ENCODE results near the gene TSHZ2. TPM values are rescaled to one million over a fixed set of nuclear protein-coding genes. Genes with fewer than 3 reads are reported as not detected.
"Not testable (repeated sequence)": the region's sequence is repeated elsewhere in the genome, so short reads cannot be mapped to it uniquely, and the experiment has no call there.

Gene TSHZ2
- total RNA-seq, 1 donor from 2014 or later, result 10.3 TPM

DNA sequence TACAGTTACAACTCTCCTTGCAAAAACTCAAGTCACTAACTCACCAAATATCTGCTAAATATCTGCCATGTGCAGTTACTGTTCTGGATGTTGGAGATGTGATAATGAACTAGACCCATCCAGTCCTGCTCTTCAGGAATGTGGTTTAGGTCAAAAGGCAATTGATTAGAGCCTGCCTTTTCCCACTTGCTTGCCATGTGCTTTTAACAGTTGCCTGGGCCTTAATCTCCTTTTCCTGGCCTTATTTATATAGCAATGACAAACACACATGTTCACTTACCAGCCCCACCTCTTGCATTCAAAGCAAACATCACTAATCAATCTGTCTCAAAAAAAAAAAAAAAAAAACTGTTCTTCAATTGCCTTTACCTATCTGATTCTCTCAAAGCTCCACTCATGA lies 422.3 kb downstream of the TSHZ2 start:
- ATAC-seq, result no peak

- no peak for ATAC-seq
These were observed 423.2 kb downstream of the TSHZ2 start for GRCh38 chr20:53395188-53395923.

DNA sequence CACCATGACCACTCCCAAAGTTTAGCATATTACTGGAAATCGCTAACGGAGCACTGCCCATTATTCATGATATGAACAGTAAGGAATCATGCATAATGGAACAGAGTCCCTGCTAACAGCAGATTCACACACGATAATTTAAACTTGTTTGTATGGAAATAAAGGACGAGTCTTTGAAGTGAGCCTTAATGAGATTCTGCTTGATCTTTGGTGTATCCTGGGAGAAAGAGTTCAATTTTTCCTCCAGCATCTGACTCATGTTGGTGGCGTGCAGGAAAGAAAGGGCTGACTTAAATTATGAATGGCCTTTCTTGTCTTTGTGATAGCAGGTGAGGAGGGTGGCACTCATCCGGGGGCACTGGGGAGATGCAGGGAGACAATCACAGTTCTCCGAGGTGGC lies 426.9 kb downstream of the TSHZ2 start:
- no peak for ATAC-seq

- no peak for ATAC-seq
These were observed 427.6 kb downstream of the TSHZ2 start for GRCh38 chr20:53399592-53400335.

DNA sequence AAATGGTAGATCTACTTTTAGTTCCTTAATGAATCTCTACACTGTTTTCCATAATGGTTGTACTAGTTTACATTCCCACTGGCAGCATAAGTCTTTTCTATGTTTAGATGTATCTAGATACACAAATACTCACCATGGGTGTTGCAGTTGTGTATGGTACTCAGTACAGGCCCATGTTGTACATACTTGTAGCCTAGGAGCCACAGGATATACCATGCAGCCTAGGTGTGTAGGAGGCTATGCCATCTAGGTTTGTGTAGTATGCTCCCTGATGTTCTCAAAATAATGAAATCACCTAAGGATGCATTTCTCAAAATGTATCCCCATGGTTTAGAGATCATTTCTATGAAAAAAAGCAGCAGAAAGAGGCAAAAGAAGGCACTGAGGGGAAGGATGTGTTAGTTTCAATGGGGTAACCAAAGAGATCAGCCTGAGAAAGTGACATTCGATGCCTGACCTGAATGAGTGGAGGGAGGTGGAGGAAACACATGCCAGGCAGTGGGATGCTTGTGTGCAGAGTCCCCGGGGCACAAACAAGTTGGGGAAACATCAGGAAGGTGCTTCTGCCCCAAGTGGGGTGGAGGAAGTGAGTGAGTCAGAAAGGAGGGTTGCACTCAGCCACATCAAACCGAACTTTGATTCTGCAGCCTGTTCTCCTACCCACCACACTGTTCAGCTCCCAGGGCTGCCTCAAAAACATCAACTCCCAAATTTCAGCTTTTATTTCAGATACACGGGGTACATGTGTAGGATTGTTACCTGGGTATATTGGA lies 430.3 kb downstream of the TSHZ2 start:
- no peak for ATAC-seq

DNA sequence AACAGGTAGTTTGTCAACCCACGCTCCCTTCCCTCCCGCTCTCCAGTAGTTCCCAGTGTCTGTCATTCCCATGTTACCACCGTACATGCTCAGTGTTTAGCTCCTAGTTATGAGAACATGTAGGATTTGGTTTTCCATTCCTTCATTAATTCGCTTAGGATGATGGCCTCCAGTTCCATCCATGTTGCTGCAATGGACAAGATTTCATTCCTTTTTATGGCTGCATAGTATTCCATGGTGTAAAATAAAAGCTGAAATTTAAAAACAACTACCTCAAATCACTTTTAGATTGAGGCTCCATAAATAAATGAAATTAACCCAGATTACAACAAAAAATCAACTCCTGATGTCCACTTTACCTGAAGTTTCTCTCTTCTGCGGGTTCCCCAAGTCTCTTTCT lies 430.9 kb downstream of the TSHZ2 start:
- no peak for ATAC-seq

GRCh38 chr20:53405139-53405538 lies 433.0 kb downstream of the TSHZ2 start:
- no peak for ATAC-seq

DNA sequence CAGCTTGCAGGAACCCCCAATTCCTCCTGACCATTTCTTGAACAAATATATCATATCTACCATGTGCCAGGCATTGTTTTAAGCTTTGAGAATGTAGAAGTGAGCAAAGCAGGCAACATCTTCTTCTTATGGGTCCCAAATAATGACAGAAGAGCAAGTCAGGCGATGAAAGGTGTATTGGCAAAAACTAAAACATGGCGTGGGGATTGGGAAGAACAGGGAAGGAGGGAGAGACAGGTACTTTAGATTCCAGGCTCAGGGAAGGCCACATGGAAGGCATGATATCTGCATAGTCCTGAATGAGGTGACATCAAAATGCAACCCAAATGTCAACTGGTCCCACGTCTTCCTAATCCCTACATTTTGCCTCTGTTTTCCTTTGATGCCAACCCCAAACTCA lies 434.4 kb downstream of the TSHZ2 start:
- ATAC-seq, result no peak

GRCh38 chr20:53408691-53409446 lies 436.7 kb downstream of the TSHZ2 start:
- no peak for ATAC-seq

GRCh38 chr20:53409447-53409717 lies 437.2 kb downstream of the TSHZ2 start:
- ATAC-seq, result no peak

GRCh38 chr20:53411129-53411528 lies 439.0 kb downstream of the TSHZ2 start:
- no peak for ATAC-seq

DNA sequence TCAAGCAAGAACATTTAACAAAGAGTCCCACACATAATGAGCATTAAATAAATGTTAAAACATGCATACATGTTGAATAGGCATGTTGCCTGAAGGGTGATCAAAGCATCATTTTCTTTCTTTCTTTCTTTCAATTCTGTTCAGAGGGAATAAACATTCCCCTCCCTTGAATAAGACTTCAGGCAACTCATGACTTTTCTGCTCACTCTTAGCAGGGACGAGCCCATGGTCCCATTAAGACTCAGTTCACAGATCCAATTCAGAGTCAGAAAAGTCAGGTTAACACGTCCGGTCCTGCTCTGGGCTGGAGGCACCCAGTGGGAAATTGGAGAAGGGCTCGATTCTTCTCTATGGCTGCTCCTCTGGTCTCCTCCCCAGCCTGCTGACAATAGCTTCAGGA lies 439.7 kb downstream of the TSHZ2 start:
- no peak for ATAC-seq

- no peak for ATAC-seq
These were observed 440.5 kb downstream of the TSHZ2 start for GRCh38 chr20:53412577-53413185.

- ATAC-seq, result no peak
These were observed 441.1 kb downstream of the TSHZ2 start for GRCh38 chr20:53413186-53413631.

- ATAC-seq, result not testable (repeated sequence)
These were observed 441.7 kb downstream of the TSHZ2 start for GRCh38 chr20:53413845-53414244.

GRCh38 chr20:53419693-53420460 lies 447.7 kb downstream of the TSHZ2 start:
- no peak for ATAC-seq

GRCh38 chr20:53421343-53421742 lies 449.2 kb downstream of the TSHZ2 start:
- no peak for ATAC-seq

- ATAC-seq, result no peak
These were observed 449.9 kb downstream of the TSHZ2 start for GRCh38 chr20:53422039-53422438.

- ATAC-seq, result no peak
These were observed 451.5 kb downstream of the TSHZ2 start for GRCh38 chr20:53423587-53424146.

DNA sequence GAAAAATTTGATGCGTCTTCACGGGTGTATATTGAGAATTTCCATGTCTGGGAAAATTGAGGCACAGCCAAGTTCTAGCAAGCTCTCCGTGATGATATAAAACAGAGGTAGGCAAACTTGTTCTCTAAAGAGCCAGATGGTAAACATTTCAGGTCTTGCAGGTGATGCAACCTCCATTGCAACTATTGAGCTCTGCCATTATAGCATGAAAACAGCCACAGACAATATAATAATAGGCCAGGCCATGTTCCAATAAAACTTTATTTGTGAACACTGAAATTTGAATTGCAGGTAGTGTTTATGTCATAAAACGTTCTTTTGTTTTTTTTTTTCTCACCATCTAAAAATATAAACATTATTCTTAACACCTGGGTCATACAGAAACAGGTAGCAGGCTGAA lies 453.3 kb downstream of the TSHZ2 start:
- no peak for ATAC-seq

DNA sequence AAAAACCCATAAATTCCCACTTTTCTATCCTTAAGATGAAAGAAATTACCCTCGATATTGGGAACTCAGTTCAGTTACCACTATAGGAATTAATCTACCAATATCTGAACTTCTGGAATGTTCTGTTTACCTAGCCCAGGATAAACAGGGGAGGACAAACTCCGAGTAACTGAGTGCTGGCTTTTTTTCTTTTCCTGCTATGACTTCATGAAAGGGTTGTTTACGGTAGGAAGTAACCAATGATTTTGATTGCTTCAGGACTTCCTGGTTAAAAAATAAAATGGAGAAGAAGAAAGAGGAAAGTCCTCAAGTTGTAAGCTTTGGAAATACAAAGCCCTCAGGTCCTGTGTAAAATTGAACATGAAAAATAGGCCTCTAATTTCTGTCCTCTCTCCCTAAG lies 453.8 kb downstream of the TSHZ2 start:
- ATAC-seq, result no peak

Data from esophagus mucosa (tissue), 1 donor.